LNCAP (cell line): ENCODE data around the gene STK40.

ENCODE experiments used
- CTCF ChIP-seq: fragments of 450-650 bp; IDR thresholded peaks from 2 replicates; pipeline ENCODE4 v1.5.1; 2017; ENCODE audit warnings: mild to moderate bottlenecking

The STK40 gene

GRCh38 chr1:36309397-36309796, 76.3 kb downstream of the STK40 start:
- no peak for TF ChIP-seq CTCF

DNA sequence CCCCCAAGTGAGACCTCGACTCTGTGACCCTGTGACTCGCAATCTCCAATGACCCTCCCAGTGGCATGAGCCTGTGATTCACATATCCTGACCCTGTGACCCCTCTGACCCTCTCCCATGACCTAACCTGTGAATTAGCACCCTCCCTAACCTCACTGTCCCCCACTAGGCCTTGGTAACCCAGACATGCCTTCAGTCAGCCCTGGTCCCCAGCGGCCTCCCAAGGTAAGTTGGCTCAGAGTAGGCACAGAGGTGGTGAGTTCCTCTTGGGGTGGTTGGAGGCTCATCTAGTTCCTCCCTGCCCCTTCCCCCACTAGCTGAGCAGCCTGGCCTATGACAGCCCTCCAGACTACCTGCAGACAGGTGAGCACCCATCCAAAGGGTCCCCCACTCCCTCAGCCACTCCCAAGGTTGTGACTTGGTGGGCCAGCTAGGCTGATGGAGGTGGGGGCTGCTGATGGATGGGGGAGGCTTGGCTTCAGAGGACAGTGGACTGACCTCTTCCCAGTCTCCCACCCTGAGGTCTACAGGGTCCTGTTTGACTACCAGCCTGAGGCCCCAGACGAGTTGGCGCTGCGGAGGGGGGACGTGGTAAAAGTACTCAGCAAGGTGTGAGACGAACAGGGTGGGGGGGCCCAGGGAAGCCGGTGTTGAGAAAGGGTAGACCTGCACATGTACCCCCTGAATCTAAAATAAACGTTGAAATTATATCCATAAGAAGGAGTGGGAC, 78.0 kb downstream of the STK40 start:
- no peak for TF ChIP-seq CTCF

DNA sequence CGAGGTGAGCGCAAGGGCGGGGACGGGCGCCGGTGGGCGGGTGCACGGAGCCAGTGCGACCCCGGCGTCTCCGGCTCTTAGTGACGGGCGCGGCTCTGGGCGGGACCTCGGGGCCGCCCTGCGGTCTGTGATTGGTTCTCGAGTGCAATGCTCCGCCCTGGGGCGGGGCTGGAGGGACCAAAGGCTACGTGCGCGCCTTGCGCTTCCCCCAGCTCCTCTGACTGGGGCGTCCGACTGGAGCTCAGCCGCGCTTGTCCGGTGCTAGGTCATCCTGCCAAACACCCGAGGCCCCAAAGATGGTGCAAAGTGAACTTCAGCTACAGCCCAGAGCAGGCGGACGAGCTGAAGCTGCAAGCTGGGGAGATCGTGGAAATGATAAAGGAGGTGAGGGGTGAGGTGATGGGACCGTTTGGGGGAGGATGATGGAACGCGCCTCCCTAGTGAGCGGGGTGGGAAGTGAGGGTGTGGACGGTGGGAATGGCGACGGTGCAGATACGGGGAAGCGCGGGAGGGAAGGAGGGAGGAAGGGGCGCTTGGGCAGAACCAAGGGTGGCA, 78.7 kb downstream of the STK40 start:
- no peak for TF ChIP-seq CTCF

DNA sequence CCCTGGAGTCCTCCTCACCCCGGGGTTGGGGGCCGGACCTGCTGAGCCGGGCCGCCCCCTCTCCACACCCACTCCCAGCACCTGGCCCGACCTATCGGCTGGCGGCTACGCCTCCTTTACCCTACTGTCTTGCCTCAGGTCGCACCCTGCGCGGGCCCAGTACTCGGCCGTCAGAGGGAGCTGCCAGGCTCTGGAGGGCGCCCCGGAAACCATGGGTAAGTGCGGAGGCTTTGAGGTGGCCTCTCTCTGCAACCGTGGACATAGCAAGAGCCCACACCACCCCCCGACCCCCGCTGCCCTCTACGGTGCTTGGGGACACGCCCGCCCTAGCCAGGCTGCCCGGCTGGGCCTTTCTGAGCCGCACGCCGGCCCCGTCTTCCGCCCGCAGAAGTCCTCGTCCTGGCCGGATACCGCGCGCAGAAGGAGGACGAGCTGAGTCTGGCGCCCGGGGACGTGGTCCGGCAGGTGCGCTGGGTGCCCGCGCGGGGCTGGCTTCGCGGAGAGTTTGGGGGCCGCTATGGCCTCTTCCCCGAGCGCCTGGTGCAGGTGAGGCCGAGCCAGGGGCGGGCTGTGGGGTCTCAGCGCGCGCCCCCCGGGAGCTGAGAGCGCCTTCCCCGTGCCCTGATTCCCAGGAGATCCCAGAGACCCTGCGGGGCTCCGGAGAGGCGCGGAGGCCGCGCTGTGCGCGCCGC, 79.4 kb downstream of the STK40 start, which contains the start of gene SH3D21:
SH3D21 (plus strand) TSS at position 159 of the 692 bp plus-strand sequence; CDS start at position 212, 53 bp downstream.
- TF ChIP-seq CTCF: no peak

GRCh38 chr1:36305915-36306209, 79.9 kb downstream of the STK40 start:
- no peak for TF ChIP-seq CTCF

- no peak for TF ChIP-seq CTCF
These were observed 80.5 kb downstream of the STK40 start for GRCh38 chr1:36304970-36305914.

DNA sequence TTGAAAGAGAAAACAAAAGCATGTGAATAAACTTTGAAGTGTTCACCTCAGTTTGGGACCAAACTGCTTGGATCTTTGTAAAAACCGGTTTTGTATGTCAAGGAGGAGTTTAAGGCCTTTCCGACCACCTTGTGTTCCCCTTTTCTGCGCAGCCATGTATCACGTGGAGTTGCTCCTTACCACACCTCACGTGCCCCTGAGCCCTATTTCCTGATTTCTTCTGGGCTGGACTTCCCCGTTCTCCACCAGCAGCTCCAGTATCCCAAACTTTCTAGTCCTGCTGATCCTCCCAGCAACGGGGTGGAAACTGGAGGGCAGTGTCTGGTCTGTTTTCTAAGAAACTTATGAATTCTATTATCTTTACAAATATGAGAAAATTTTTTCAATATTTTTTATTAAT, 81.2 kb downstream of the STK40 start:
- TF ChIP-seq CTCF: no peak
